Measurements from ENCODE around the gene CGB2. TPM values are rescaled to one million over a fixed set of nuclear protein-coding genes. Genes with fewer than 3 reads are reported as not detected.

The CGB2 gene
- total and polyA plus RNA-seq, 2 of the 13 experiments (the other 11 are each of a cell fraction or from before 2014, with no cell fraction given): not detected

GRCh38 chr19:48997972-48998371 lies 33.7 kb upstream of the CGB2 start (continued):
- TF ChIP-seq, protein P1, sequence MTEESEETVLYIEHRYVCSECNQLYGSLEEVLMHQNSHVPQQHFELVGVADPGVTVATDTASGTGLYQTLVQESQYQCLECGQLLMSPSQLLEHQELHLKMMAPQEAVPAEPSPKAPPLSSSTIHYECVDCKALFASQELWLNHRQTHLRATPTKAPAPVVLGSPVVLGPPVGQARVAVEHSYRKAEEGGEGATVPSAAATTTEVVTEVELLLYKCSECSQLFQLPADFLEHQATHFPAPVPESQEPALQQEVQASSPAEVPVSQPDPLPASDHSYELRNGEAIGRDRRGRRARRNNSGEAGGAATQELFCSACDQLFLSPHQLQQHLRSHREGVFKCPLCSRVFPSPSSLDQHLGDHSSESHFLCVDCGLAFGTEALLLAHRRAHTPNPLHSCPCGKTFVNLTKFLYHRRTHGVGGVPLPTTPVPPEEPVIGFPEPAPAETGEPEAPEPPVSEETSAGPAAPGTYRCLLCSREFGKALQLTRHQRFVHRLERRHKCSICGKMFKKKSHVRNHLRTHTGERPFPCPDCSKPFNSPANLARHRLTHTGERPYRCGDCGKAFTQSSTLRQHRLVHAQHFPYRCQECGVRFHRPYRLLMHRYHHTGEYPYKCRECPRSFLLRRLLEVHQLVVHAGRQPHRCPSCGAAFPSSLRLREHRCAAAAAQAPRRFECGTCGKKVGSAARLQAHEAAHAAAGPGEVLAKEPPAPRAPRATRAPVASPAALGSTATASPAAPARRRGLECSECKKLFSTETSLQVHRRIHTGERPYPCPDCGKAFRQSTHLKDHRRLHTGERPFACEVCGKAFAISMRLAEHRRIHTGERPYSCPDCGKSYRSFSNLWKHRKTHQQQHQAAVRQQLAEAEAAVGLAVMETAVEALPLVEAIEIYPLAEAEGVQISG (CRISPR knock-in tag; IDR thresholded peaks at IDR 0.05): peak; percentile 38; the same call in 1 of the 2 replicates
- no peak for TF ChIP-seq TGIF2 (CRISPR knock-in tag; IDR thresholded peaks at IDR 0.05)
- TF ChIP-seq ZNF143 (CRISPR knock-in tag; IDR thresholded peaks at IDR 0.05): peak; percentile 52; the same call in 1 of the 2 replicates
- TF ChIP-seq MTA1 (CRISPR knock-in tag; IDR thresholded peaks at IDR 0.05; ENCODE audit: borderline replicate concordance): no peak
- no peak for TF ChIP-seq CENPT (CRISPR knock-in tag; IDR thresholded peaks at IDR 0.05; ENCODE audit: low read depth)
- peak; percentile 24; the same call in 1 of the 2 replicates for TF ChIP-seq MAX (IDR thresholded peaks at IDR 0.05)
- peak; percentile 39; the same call in 1 of the 2 replicates for TF ChIP-seq SAP130 (CRISPR knock-in tag; IDR thresholded peaks at IDR 0.05; ENCODE audit: low read depth)
- TF ChIP-seq PAF1 (CRISPR knock-in tag; IDR thresholded peaks at IDR 0.05): no peak
- TF ChIP-seq ZNF230 (CRISPR knock-in tag; IDR thresholded peaks at IDR 0.05): no peak
- no peak for TF ChIP-seq ZNF225 (CRISPR knock-in tag; IDR thresholded peaks at IDR 0.05)
- TF ChIP-seq, protein P2, sequence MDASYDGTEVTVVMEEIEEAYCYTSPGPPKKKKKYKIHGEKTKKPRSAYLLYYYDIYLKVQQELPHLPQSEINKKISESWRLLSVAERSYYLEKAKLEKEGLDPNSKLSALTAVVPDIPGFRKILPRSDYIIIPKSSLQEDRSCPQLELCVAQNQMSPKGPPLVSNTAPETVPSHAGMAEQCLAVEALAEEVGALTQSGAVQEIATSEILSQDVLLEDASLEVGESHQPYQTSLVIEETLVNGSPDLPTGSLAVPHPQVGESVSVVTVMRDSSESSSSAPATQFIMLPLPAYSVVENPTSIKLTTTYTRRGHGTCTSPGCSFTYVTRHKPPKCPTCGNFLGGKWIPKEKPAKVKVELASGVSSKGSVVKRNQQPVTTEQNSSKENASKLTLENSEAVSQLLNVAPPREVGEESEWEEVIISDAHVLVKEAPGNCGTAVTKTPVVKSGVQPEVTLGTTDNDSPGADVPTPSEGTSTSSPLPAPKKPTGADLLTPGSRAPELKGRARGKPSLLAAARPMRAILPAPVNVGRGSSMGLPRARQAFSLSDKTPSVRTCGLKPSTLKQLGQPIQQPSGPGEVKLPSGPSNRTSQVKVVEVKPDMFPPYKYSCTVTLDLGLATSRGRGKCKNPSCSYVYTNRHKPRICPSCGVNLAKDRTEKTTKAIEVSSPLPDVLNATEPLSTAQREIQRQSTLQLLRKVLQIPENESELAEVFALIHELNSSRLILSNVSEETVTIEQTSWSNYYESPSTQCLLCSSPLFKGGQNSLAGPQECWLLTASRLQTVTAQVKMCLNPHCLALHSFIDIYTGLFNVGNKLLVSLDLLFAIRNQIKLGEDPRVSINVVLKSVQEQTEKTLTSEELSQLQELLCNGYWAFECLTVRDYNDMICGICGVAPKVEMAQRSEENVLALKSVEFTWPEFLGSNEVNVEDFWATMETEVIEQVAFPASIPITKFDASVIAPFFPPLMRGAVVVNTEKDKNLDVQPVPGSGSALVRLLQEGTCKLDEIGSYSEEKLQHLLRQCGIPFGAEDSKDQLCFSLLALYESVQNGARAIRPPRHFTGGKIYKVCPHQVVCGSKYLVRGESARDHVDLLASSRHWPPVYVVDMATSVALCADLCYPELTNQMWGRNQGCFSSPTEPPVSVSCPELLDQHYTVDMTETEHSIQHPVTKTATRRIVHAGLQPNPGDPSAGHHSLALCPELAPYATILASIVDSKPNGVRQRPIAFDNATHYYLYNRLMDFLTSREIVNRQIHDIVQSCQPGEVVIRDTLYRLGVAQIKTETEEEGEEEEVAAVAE (CRISPR knock-in tag; IDR thresholded peaks at IDR 0.05; ENCODE audit: borderline replicate concordance): no peak
- no peak for TF ChIP-seq ZKSCAN8 (CRISPR knock-in tag; IDR thresholded peaks at IDR 0.05; ENCODE audit: borderline replicate concordance)
- TF ChIP-seq ZNF747 (CRISPR knock-in tag; IDR thresholded peaks at IDR 0.05; ENCODE audit: borderline replicate concordance): no peak
- no peak for TF ChIP-seq RBAK (CRISPR knock-in tag; IDR thresholded peaks at IDR 0.05)
- TF ChIP-seq RFX1 (IDR thresholded peaks at IDR 0.05): no peak
- 0 out of 2 replicates have a peak, but pooled peaks have one; percentile 32 for TF ChIP-seq SMAD1 (CRISPR knock-in tag; IDR thresholded peaks at IDR 0.05; ENCODE audit: borderline replicate concordance, low read depth)
- no peak for TF ChIP-seq ZNF224 (CRISPR knock-in tag; IDR thresholded peaks at IDR 0.05)
- no peak for TF ChIP-seq ZFP82 (CRISPR knock-in tag; IDR thresholded peaks at IDR 0.05; ENCODE audit: borderline replicate concordance)
- no peak for TF ChIP-seq ZMYM3 (CRISPR knock-in tag; IDR thresholded peaks at IDR 0.05)
- TF ChIP-seq ELF1 (CRISPR knock-in tag; IDR thresholded peaks at IDR 0.05): no peak
- TF ChIP-seq ZNF775 (CRISPR knock-in tag; IDR thresholded peaks at IDR 0.05; ENCODE audit: borderline replicate concordance): no peak
- no peak for TF ChIP-seq BHLHE40 (IDR thresholded peaks at IDR 0.05; ENCODE audit: low read length)
- TF ChIP-seq RBFOX2 (IDR thresholded peaks at IDR 0.05; ENCODE audit: low read depth, low read length): no peak
- TF ChIP-seq ZFP36L1 (CRISPR knock-in tag; IDR thresholded peaks at IDR 0.05): no peak
- TF ChIP-seq ZNF441 (CRISPR knock-in tag; IDR thresholded peaks at IDR 0.05; ENCODE audit: borderline replicate concordance): no peak
- no peak for TF ChIP-seq RBM22 (optimal IDR thresholded peaks at IDR 0.05; ENCODE audit: low read length)
- no peak for TF ChIP-seq PPARG (CRISPR knock-in tag; conservative IDR thresholded peaks at IDR 0.05)
